ENCODE results near the gene SLK.

- TF ChIP-seq POLR2AphosphoS5 (IDR thresholded peaks at IDR 0.05; ENCODE audit: borderline replicate concordance, low read depth, low read length) (no peak), EZH2 (IDR thresholded peaks at IDR 0.05) (no peak), FOXP2 (optimal IDR thresholded peaks at IDR 0.05; ENCODE audit: control extremely low read depth, extremely low read length, insufficient read depth) (no peak)
These were observed 2.5 kb downstream of the SLK start for GRCh38 chr10:103969436-103969835.

Data from SK-N-MC (cell line).